HG02642 (cell line): ENCODE data around the gene ING5.
"Not testable (repeated sequence)": the region's sequence is repeated elsewhere in the genome, so short reads cannot be mapped to it uniquely, and the experiment has no call there.

ENCODE experiments used
- ATAC-seq: cut with Tn5 transposase; IDR thresholded peaks from one replicate; pipeline ENCODE4 v1.9.1; 2021; ENCODE audit warnings: mild to moderate bottlenecking; ENCODE audit not compliant: unreplicated experiment, poor library complexity

ING5 gene

GRCh38 chr2:241736111-241736510 lies 34.3 kb downstream of the ING5 start:
- ATAC-seq: no peak

- no peak for ATAC-seq
Measured at GRCh38 chr2:241738040-241738686, 36.3 kb downstream of the ING5 start.

- ATAC-seq: no peak
Measured at GRCh38 chr2:241739177-241739576, 37.3 kb downstream of the ING5 start.

- ATAC-seq: no peak
Measured at GRCh38 chr2:241739651-241740050, 37.8 kb downstream of the ING5 start.

- ATAC-seq: no peak
Measured at GRCh38 chr2:241741016-241741415, 39.2 kb downstream of the ING5 start.

GRCh38 chr2:241742320-241742939 lies 40.6 kb downstream of the ING5 start:
- ATAC-seq: no peak

GRCh38 chr2:241743008-241743407 lies 41.2 kb downstream of the ING5 start:
- ATAC-seq: not testable (repeated sequence)

- no peak for ATAC-seq
Measured at GRCh38 chr2:241743620-241744019, 41.8 kb downstream of the ING5 start.

- ATAC-seq: no peak
Measured at GRCh38 chr2:241744028-241744754, 42.4 kb downstream of the ING5 start.

- ATAC-seq: no peak
Measured at GRCh38 chr2:241745276-241745675, 43.4 kb downstream of the ING5 start.

GRCh38 chr2:241746084-241746483 lies 44.2 kb downstream of the ING5 start:
- no peak for ATAC-seq

- no peak for ATAC-seq
Measured at GRCh38 chr2:241748468-241749256, 46.8 kb downstream of the ING5 start.

- ATAC-seq: no peak
Measured at GRCh38 chr2:241750076-241750840, 48.4 kb downstream of the ING5 start.

- no peak for ATAC-seq
Measured at GRCh38 chr2:241751152-241751551, 49.3 kb downstream of the ING5 start.

GRCh38 chr2:241751776-241752175 lies 49.9 kb downstream of the ING5 start:
- no peak for ATAC-seq

- ATAC-seq: no peak
Measured at GRCh38 chr2:241752253-241752652, 50.4 kb downstream of the ING5 start.

GRCh38 chr2:241752689-241753276 lies 50.9 kb downstream of the ING5 start:
- no peak for ATAC-seq

GRCh38 chr2:241753493-241753892 lies 51.7 kb downstream of the ING5 start:
- ATAC-seq: no peak

GRCh38 chr2:241754042-241754441 lies 52.2 kb downstream of the ING5 start:
- no peak for ATAC-seq

- no peak for ATAC-seq
Measured at GRCh38 chr2:241755166-241755565, 53.3 kb downstream of the ING5 start.
